Brain microvascular endothelial cell (primary cell): ENCODE results near the gene VAC14.

Source experiments
- DNase-seq: peaks from one replicate; pipeline ENCODE4 v3.0.0-alpha.2; 2020
- H3K27ac ChIP-seq: fragments of 250-450 bp; sonication (Bioruptor Pico); 2 replicates; pipeline ENCODE4 v1.5.1; 2020; ENCODE audit warnings: mild to moderate bottlenecking, moderate library complexity
- H3K27me3 ChIP-seq: fragments of 250-450 bp; sonication (Bioruptor Pico); replicated peaks from 2 replicates; pipeline ENCODE4 v1.5.1; 2020; ENCODE audit warnings: mild to moderate bottlenecking
- H3K36me3 ChIP-seq: fragments of 250-450 bp; sonication (Bioruptor Pico); replicated peaks from 2 replicates; pipeline ENCODE4 v1.5.1; 2020; ENCODE audit warnings: mild to moderate bottlenecking
- H3K4me3 ChIP-seq: 2 replicates; pipeline ENCODE4 v1.5.1; 2011; ENCODE audit warnings: low read depth, mild to moderate bottlenecking, control low read depth, low read length, moderate library complexity
- in situ Hi-C: cut with HindIII; loops from 2 replicates; pipeline ENCODE4 v1.10.0; 2017; ENCODE audit warnings: low sequenced_read_pairs, low pct_ligation_motif_present
- TF ChIP-seq, protein P1 (sequence below): IDR thresholded peaks from 2 replicates; pipeline ENCODE4 v1.5.1; 2011; ENCODE audit warnings: low read depth, mild to moderate bottlenecking, moderate library complexity, low read length, control low read depth, inconsistent platforms; ENCODE audit errors: missing control alignments

Gene VAC14

DNA sequence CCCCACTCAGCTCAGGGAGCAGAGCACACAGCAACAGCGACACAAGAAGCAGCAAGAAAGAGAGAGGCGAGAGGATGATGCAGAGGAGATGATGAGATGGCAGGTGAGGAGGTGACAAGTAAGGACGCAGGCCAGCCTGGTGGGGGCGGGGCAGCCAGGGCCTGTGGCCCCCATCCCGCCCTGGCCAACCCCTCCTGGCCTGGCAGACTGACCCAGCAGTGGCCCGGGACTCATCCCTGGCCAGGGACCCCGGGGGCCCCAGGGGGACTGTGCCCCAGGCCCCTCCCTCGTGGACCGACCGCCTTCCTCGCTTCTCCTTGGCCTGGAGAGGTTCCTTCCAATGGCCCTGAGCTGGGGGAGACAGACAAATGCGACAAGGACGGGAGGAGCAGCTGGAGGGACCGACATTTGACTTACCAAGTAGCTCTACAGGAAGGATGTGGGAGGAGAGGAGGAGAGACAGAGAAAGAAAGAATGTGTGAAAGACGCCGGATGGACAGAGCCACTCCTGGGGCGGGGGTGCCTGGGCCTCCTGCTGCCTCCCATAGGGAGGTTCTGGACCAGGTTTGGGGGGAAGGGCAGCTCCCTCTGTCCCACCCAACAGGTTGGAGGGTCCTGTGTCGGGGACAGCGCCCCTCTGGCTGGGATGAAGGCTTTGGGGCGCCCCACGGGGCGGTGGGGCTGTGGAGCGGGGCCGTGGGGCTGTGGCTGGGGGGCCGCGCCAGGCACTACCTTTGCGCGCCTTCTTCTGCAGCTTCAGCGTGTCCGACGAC, 121.9 kb downstream of the VAC14 start:
- in situ Hi-C loops: no loop called here
- DNase-seq: no peak
- Histone ChIP-seq H3K36me3 (peaks cover 17% of the 10 kb centered on the region), H3K27ac (no peak overlapping the region), H3K27me3 (no peaks in the 10 kb centered on the region), H3K4me3 (no peak overlapping the region)
- TF ChIP-seq, protein P1, sequence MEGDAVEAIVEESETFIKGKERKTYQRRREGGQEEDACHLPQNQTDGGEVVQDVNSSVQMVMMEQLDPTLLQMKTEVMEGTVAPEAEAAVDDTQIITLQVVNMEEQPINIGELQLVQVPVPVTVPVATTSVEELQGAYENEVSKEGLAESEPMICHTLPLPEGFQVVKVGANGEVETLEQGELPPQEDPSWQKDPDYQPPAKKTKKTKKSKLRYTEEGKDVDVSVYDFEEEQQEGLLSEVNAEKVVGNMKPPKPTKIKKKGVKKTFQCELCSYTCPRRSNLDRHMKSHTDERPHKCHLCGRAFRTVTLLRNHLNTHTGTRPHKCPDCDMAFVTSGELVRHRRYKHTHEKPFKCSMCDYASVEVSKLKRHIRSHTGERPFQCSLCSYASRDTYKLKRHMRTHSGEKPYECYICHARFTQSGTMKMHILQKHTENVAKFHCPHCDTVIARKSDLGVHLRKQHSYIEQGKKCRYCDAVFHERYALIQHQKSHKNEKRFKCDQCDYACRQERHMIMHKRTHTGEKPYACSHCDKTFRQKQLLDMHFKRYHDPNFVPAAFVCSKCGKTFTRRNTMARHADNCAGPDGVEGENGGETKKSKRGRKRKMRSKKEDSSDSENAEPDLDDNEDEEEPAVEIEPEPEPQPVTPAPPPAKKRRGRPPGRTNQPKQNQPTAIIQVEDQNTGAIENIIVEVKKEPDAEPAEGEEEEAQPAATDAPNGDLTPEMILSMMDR: no peak

DNA sequence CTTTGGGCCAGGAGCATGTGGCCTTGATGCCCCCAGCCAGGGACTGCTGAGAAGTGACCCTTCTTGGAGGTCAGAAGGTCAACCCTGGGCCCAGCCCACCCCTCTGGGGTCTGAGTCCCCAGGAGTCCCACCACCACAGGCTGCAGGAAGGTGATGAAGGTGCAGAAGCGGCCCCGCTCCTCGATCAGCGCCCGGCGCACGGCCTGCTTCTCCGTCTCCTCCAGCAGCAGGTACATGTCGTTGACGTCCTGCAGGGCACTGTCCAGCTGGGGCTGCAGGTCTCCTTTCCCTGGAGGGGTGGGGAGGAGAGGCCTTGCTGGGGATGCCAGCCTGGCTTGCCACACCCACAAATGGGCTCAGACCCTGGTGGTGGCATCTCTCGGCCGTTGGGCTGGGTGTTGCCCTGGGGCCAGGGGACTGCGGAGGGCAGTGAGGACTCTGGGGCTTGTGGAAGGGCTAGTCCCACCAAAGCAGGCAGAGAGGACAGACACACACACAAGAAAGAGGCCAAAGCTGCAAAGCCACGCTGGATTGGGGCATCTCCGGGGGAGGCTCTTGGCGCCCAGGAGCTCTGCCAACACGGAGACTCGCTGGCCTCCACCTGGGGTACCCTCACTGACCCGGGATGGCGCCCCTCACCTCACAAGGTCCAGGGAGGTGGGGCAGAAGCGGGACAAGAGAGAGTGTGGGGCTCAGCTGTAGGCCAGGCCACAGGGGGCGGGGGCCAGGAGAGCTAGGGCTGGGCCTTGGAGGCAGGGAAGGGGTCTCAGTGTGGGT, 122.6 kb downstream of the VAC14 start:
- no peaks in the 10 kb centered on the region for H3K27me3 ChIP-seq
- DNase-seq: no peak
- H3K36me3 ChIP-seq: peaks cover 17% of the 10 kb centered on the region
- in situ Hi-C loops: no loop called here
- no peak overlapping the region for H3K4me3 ChIP-seq
- H3K27ac ChIP-seq: no peak overlapping the region
- TF ChIP-seq, protein P1: no peak

DNA sequence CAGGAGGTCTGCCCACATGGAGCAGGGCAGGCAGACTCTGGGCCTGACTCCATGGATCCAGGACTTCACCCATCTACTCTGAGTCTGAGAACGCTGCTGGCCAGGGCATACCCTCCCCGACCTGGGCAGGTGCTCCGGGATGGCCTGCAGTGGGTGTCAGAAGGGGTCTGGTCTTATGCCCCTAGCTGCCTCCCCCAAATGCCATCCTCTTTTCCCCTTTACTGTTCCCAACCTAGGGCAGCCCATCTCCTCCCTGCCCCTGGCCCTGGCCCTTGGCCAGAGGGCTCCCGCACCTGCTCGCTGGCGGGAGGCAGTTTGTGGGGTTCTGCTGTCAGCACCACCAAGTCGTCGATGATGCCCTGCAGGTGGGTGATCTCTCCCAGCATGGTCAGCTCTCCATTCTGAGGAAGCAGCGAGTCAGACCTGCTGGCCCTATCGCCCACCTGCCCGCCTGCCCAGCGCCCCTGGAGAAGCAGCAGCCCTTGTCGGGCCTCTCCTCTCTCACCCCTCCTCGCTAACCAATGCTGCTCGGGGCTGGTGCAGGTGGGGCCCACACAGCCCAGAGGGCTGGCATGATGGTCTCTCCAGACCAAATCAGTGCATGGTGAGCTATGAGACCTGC, 123.3 kb downstream of the VAC14 start:
- Histone ChIP-seq H3K4me3 (no peak overlapping the region), H3K27me3 (no peaks in the 10 kb centered on the region), H3K27ac (no peak overlapping the region), H3K36me3 (peaks cover 17% of the 10 kb centered on the region)
- in situ Hi-C loops: no loop called here
- no peak for DNase-seq
- TF ChIP-seq, protein P1: no peak

DNA sequence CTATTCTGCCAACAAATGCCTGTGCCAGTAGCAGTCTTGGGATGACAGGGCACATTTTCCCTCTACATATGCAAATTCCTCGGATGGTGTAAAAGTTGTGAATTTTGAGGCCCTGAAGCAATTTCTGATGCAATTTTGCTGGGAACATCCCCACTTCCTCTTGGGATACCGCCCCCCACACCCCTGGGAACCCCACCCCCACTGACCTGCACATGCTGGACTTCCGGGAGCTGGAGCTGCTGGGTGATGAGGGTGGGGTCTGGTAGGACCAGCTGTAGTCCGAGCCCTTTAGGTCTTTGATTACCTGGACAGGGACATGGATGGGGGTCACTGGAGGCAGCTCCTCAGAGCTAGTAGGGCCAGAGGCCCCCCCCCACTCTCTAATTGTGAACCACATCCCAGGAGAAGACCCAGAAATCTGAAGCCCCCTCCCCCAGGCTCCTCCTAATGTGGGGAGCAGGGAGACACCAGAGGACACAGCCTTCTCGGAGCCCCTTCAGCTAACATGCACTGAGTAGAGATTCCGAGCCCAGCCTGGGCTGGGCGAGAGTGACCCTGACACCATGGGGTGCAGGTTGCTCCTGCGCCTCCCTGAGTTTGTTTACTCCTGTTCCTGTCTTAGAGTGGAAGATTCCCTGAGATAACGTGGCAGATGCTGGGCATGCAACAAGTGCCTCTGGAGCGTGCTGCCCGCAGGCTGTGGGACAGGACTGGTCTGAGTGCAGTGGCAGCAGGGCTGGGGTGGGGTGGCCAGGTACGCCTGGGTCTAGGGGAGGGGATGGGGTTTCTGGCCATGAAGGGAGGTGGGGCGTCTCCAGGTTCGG, 124.1 kb downstream of the VAC14 start:
- TF ChIP-seq, protein P1: no peak
- in situ Hi-C loops: no loop called here
- H3K27me3 ChIP-seq: no peaks in the 10 kb centered on the region
- no peak for DNase-seq
- H3K4me3 ChIP-seq: no peak overlapping the region
- H3K36me3 ChIP-seq: peaks cover 17% of the 10 kb centered on the region
- no peak overlapping the region for H3K27ac ChIP-seq

DNA sequence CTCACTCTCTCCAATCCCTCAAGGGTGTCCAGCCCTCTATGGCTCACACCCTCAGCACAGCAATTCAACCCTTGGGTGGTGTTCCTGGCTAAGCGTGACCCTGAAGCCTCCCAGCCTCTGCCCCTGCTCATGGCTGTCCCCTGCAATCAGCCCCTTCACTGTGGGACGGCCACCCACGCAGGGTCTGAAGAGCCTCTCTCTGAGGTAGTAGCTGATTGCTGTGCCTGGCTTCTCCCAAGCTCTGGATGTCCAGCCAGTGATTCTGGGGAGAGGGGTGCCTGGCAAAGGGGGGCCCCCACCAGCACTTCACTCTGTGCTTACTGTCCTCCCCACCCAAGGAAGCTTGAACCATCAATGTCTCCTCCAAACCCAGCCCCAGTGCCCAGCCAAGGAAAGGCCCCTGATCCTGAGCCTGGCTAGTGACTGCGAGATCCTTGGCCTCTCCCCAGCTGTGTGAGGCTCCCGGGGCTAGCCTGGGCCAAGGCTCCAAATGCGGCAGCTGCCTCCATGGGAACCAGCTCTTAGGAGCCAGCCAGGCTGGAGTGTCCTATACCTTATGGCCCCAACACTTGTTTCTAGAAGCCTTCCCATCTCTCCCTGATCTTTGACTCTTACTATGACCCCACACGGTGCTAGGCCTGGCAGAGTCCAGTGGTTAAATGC, 125.0 kb downstream of the VAC14 start:
- no peak for DNase-seq
- peaks cover 17% of the 10 kb centered on the region for H3K36me3 ChIP-seq
- in situ Hi-C loops: no loop called here
- no peaks in the 10 kb centered on the region for H3K27me3 ChIP-seq
- TF ChIP-seq, protein P1: no peak
- no peak overlapping the region for H3K27ac ChIP-seq
- no peak overlapping the region for H3K4me3 ChIP-seq
